Nephron (organoid): ENCODE data around the gene NCCRP1.

Experiments
- H3K27ac Mint-ChIP-seq, 3 experiments: 2 replicates each; pipeline ENCODE4 v1.8.0; 2020; ENCODE audit warnings: mixed read lengths in 3 of 3, mild to moderate bottlenecking in 2 of 3, moderate library complexity in 1 of 3
- H3K27me3 Mint-ChIP-seq: 2 replicates; pipeline ENCODE4 v1.8.0; 2021; ENCODE audit warnings: low read depth, mild to moderate bottlenecking, moderate library complexity, mixed read lengths
- H3K36me3 Mint-ChIP-seq: 2 replicates; pipeline ENCODE4 v1.8.0; 2020; ENCODE audit warnings: low read depth, mixed read lengths
- H3K4me1 Mint-ChIP-seq: 2 replicates; pipeline ENCODE4 v1.8.0; 2020; ENCODE audit warnings: mixed read lengths
- H3K4me3 Mint-ChIP-seq, 3 experiments: 2 replicates each; pipeline ENCODE4 v1.8.0; 2020; ENCODE audit warnings: mild to moderate bottlenecking in 3 of 3, mixed read lengths in 3 of 3, moderate library complexity in 2 of 3
- H3K9me3 Mint-ChIP-seq: 2 replicates; pipeline ENCODE4 v1.8.0; 2020; ENCODE audit warnings: mixed read lengths
- CTCF ChIP-seq, 3 experiments: fragments of 200-600 bp; sonication (generic); IDR thresholded peaks; one replicate each; pipeline ENCODE4 v1.5.0; 2021; ENCODE audit warnings: antibody characterized with exemption in 3 of 3; ENCODE audit not compliant: unreplicated experiment in 3 of 3

NCCRP1 gene

GRCh38 chr19:39187552-39187943 lies 9.2 kb upstream of the NCCRP1 start:
- H3K36me3 Mint-ChIP-seq: peaks cover 9% of the 10 kb centered on the region
- peak in 2 of 3 experiments; percentile 6 to 21 for TF ChIP-seq CTCF (IDR thresholded peaks at IDR 0.05; ENCODE audit: unreplicated experiment in 3 of 3)
- no peaks in the 10 kb centered on the region for H3K4me1 Mint-ChIP-seq
- H3K27ac Mint-ChIP-seq: no peak overlapping the region
- no peaks in the 10 kb centered on the region for H3K9me3 Mint-ChIP-seq
- H3K4me3 Mint-ChIP-seq: no peak overlapping the region
- H3K27me3 Mint-ChIP-seq: peaks cover 8% of the 10 kb centered on the region

- peaks cover 3% of the 10 kb centered on the region for H3K36me3 Mint-ChIP-seq
- peaks cover 11% of the 10 kb centered on the region for H3K27me3 Mint-ChIP-seq
- no peaks in the 10 kb centered on the region for H3K4me1 Mint-ChIP-seq
- H3K4me3 Mint-ChIP-seq: no peak overlapping the region
- H3K27ac Mint-ChIP-seq: no peak overlapping the region
- TF ChIP-seq CTCF (IDR thresholded peaks at IDR 0.05; ENCODE audit: unreplicated experiment in 3 of 3): no peak
- H3K9me3 Mint-ChIP-seq: no peaks in the 10 kb centered on the region
Measured at GRCh38 chr19:39188960-39189359, 7.8 kb upstream of the NCCRP1 start.

- Mint-ChIP-seq H3K27ac (no peak overlapping the region), H3K9me3 (no peaks in the 10 kb centered on the region), H3K27me3 (peaks cover 25% of the 10 kb centered on the region), H3K36me3 (peaks cover 2% of the 10 kb centered on the region), H3K4me1 (no peaks in the 10 kb centered on the region), H3K4me3 (no peak overlapping the region)
- TF ChIP-seq CTCF (IDR thresholded peaks at IDR 0.05; ENCODE audit: unreplicated experiment in 3 of 3): no peak
Measured at GRCh38 chr19:39190768-39191167, 6.0 kb upstream of the NCCRP1 start.

GRCh38 chr19:39192846-39193245 lies 3.9 kb upstream of the NCCRP1 start:
- no peak overlapping the region for H3K27ac Mint-ChIP-seq
- H3K27me3 Mint-ChIP-seq: peaks cover 40% of the 10 kb centered on the region
- no peaks in the 10 kb centered on the region for H3K36me3 Mint-ChIP-seq
- no peaks in the 10 kb centered on the region for H3K9me3 Mint-ChIP-seq
- peaks cover 5% of the 10 kb centered on the region for H3K4me1 Mint-ChIP-seq
- no peak overlapping the region for H3K4me3 Mint-ChIP-seq
- TF ChIP-seq CTCF (IDR thresholded peaks at IDR 0.05; ENCODE audit: unreplicated experiment in 3 of 3): no peak

- no peak for TF ChIP-seq CTCF (IDR thresholded peaks at IDR 0.05; ENCODE audit: unreplicated experiment in 3 of 3)
- Mint-ChIP-seq H3K27me3 (peaks cover 49% of the 10 kb centered on the region), H3K4me3 (no peak overlapping the region), H3K9me3 (no peaks in the 10 kb centered on the region), H3K4me1 (peaks cover 5% of the 10 kb centered on the region), H3K27ac (no peak overlapping the region), H3K36me3 (no peaks in the 10 kb centered on the region)
Measured at GRCh38 chr19:39193803-39194202, 3.0 kb upstream of the NCCRP1 start.

- Mint-ChIP-seq H3K36me3 (no peaks in the 10 kb centered on the region), H3K9me3 (no peaks in the 10 kb centered on the region), H3K27ac (no peak overlapping the region), H3K4me1 (peaks cover 5% of the 10 kb centered on the region), H3K27me3 (peaks cover 54% of the 10 kb centered on the region), H3K4me3 (no peak overlapping the region)
- TF ChIP-seq CTCF (IDR thresholded peaks at IDR 0.05; ENCODE audit: unreplicated experiment in 3 of 3): no peak
Measured at GRCh38 chr19:39194832-39195542, 1.8 kb upstream of the NCCRP1 start.
